ENCODE data around the gene PRM1.
A peak's percentile ranks its signal among the peaks of the same experiment; 100 is the strongest.

Gene PRM1, protein sequence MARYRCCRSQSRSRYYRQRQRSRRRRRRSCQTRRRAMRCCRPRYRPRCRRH

DNA sequence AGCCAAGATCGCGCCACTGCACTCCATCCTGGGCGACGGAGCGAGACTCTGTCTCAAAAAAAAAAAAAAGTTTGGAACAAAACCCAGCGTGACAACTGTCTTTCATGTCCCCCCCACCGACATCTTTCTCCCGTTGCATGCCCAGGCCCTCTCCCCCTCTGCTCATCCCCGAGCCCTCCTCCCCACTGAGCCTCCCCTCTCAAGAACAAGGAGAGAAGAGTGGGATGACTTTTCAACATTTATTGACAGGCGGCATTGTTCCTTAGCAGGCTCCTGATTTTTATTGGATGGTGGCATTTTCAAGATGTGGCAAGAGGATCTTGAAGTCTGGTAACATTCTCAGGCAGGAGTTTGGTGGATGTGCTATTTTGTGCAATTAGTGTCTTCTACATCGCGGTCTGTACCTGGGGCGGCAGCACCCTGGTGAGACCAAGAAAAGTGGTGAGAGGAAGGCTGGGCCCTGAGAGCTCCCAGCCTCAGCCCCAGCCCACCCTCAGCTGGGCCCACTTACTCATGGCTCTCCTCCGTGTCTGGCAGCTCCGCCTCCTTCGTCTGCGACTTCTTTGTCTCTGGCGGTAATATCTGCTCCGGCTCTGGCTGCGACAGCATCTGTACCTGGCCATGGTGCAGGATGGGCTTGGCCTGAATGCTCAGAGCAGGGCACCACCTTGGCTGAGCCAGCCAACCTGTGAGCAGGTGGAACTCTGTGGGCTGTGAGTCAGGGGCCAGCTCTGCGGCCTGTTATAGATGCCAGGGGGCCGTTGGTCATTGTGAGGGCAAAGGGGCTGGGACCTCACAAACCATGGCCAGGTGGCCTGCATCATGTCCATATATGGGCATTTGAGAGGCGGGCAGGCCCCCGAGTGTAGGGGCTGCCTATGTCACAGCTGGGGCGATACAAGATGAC, at the start of gene PRM1:
Gene PRM1 (minus strand): TSS at position 715 of the 907 bp plus-strand sequence. CDS start 92 bp downstream, at position 623.
- DNase-seq (ENCODE audit: low read depth in 2 of 2): no peak

DNA sequence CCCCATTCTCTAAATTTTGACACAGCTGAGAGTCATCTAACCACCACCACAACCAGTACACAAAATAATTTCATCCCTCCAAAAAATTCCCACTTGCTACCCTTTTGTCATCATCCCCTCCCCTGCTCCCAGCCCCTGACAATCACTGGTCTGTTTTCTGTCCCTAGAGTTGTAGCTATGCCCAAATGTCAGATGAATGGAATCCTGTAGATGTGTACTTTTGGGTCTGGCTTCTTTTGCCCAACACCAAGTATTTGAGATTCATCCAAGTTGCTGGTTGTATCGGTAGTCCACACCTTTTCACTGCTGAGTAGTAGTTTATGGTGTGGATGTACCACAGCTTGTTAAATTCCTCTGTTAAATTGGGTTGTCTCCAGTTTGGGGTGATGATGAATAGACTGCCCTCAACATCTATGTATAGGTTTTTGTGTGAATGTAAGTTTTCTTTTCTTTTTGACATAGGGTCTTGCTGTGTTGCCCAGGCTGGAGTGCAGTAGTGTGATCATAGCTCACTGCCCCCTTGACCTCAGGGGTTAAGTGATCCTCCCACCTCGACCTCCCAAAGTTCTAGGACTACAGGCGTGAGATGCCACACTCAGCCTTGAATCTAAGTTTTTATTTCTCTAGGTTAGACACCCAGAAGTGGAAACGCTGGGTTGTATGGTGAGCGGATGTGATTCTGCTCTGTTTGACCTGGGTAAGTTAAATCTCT, 49.6 kb upstream of the PRM1 start:
- DNase-seq (ENCODE audit: low read depth in 2 of 2): no peak

DNA sequence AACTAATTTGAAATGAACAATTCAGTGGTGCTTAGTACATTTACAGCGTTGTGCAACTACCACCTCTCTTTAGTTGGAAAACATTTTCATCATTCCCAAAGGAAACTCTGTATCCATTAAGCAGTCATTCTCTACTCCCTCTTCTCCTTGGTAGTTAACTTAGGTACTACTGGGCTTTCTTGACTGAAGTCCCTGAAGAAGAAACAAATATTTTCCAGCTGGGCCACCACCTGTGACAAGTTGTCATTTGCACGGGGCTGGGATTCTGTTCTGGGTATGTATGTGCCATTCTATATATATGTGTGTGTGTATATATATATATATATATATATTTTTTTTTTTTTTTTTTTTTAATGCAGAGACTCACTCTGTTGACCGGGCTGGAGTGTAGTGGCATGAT, 48.8 kb upstream of the PRM1 start:
- DNase-seq (ENCODE audit: low read depth in 2 of 2): no peak

DNA sequence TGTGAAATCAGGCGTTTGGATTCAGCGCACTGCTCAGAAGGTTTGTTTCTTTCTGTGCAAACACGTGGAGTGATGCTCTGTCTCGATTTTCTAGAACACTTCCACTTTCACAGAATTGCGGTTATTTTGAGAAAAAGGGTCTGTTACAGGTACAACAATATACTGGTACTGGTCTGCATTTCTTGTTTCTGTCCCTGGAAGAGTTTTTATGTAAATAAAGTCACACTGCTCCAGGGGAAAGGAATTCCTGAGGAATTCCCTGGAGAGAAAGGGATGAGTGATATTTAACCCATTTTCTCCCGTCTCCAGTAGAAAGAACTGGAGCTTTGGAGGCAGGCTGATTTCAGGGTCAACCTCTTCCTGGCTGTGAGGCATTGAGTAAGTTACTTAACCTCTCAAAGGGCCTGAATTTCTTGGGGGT, 48.0 kb upstream of the PRM1 start:
- DNase-seq (ENCODE audit: low read depth in 2 of 2): no peak

DNA sequence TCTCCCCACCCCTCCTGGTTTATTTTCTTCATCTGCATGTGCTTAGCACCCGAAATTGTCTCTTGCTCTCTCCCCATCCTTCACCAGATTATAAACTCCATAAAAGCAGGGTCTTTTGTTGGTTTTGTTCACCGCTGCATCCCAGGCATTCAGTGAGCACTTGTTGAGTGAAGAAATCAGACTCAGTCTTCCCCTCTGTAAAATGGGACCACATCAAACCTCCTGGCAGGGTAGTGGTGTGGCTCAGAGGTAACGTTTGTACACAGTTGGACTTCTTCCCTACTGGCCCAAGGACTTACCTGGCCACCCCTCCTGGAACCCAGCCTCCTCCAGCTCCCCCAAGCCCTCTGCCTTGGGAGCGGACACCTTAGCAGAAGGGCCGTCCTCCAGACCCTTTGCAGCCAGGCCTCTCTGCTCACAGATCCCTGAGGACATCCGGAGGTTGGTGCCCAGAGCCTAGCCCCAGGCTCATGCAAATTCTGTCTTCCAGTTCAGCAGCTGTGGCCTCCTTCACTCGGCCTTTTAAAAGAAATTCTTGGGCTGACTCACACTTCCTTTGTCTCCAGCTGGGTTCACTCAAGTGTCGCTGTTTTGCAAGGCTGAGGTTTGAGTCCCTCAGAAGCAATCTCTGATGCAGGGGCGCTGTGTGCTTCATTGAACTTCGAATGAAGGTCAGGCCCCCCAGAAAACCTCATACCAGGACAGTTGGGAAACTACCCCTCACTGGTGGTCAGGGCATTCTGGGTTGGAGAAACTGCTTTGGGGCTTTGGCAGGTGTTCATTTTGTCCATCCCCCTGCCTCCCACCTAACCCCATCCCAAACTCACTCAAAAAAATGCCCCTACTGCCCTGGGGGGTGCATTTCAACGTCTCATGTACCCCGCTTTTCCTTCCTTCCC, 47.3 kb upstream of the PRM1 start:
- DNase-seq (ENCODE audit: low read depth in 2 of 2): peak; percentile 81 to 84

DNA sequence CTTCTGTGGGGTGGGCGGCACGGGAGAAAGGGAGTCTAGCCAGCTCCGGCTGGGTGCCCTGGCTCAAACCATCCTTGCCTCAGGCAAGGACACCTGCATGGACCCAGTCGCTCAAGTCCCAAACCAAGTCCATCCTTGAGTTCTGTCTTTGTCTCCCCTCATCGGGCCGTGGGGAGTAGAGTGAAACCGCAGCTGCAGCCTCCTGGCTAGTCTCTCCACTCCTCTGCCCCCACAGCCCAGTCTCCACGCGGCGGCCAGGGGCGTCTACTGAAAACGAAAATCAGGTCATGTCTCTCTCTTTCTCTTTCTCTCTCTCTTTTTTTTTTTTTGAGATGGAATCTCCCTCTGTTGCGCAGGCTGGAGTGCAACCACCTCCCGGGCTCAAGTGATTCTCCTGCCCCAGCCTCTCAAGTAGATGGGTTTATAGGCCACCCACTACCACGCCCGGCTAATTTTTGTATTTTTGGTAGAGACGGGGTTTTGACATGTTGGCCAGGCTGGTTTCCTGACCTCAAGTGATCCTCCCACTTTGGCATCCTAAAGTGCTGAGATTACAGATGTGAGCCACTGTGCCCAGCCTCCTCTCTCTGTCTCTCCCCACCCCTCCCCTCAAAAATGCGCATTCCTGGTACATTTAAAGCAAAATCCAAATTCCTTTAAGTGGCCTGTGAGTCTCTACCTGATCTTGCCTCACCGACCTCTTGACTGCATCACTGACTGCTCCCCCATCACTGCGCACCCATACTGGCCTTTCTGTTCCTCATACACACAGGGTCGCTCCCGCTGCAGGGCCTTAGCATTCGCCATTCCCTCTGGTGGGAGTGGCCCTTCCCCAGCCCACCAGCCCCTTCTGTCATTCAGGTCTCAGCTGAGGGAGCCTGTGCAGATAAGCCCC, 46.4 kb upstream of the PRM1 start:
- DNase-seq (ENCODE audit: low read depth in 2 of 2): no peak

DNA sequence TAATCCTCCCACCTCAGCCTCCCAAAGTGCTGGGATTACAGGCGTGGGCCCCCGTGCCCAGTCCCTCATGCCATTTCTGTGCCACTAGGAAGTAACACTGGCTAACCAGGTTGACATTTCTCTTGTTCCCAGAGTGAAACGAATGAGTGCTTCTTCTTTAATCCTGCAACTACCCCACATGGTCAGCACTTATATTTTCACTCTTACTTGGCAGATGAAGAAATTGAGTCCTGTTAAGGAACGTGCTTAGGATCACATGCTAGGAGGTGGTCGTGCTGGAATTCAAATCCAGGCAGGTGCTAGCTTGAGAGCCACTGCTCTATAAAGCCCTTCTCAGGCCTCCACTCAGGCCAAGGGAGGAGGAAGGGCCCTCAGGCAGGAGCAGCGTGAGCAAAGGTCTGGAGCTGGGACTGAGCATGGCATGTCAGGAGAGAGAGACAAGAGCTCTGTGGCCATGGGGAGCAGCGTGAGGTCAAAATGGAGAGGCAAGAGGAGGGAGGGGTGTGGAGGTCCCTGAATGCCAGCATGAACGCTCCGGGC, 45.7 kb upstream of the PRM1 start:
- no peak for DNase-seq (ENCODE audit: low read depth in 2 of 2)

DNA sequence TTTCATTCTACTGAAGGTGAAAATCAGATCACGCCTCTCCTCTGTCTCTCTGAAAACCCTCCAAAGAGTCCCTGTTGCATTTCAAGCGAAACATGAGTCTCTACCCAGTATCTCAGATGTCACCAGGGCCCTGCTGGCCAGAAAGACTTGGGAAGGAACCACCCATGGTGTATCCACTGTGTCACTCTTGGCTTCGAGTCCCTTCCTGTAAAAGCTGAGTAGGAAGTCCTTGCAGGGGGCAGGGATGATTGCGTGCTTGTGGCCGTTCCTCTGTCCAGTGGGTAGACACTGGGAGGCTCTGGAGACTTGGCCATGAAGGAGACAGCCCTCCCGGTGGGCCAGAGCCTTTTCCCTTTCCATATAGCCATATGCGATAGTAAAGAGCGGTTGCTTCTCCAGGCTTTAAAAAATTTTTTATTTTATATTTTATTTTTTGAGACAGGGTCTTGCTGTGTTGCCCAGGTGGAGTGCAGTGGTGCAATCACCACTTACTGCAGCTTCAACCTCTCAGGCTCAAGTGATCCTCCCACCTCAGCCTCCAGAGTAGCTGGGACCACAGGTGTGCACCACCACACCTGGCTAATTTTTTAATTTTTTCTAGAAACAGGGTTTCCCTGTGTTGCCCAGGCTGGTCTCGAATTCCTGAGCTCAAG, 45.1 kb upstream of the PRM1 start:
- no peak for DNase-seq (ENCODE audit: low read depth in 2 of 2)

DNA sequence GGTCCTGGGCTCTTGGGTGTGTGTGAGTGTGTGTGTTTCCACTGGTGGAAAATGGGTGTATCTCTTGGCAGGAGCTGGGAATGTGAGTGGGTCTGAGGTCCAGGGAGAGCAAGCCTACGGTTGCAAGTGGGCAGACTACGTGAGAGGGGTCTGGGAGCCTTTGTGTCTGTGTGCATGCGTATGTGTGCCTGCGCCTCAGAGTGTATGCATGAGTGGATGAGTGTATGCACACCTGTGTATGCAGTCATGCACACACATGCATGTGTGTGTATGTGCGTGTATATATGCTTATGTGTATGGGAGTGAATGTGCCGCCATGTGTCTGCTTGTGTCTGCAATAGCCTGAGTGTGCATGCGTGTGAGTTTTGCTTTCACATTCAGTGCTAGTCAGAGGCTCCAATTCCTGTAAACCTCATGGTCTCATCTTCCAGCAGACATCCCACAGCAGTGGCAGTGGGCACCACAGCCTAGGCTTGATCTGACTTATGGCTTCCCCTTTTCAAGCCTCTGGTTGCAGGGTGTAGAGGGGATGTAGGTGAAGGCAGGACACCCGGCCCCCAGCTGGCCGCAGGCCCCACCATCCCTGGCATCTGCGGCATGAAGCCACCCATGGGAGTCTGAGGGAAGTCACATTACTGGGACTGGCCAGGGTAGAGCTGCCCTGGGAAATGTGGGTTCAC, 44.4 kb upstream of the PRM1 start:
- no peak for DNase-seq (ENCODE audit: low read depth in 2 of 2)

DNA sequence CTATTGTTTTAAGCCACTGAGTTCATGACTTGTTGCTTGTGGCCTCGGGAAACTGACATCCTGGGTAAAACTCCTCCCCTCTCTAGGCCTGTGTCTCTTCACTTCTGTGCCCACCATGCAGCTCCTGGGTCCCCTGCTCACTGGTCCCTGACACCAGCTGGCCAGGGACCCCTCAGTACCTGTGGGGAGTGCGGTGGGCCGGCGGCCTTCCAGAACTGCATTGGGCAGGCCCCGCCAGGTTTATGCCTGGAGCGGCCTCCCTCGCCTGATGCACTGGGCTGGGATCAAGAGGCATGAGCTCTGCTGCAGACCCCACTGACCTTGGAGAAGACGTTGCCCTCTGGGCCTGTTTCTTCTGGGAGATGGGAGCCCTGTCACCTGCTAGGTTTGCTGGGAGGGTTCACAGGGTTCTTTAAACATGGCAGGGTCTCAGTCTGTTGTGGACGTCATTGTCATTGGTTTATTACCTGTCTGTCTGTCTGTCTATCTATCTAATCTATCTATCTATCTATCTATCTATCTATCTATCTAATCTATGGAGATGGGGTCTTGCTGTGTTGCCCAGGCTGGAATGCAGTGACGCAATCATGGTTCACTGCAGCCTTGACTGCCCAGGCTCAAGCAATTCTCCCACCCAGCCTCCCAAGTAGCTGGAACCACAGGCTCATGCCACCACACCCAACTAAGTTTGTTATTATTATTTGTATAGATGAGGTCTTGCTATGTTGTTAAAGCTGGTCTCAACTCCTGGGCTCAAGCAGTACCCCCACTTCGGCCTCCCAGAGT, 42.6 kb upstream of the PRM1 start:
- DNase-seq (ENCODE audit: low read depth in 2 of 2): no peak

DNA sequence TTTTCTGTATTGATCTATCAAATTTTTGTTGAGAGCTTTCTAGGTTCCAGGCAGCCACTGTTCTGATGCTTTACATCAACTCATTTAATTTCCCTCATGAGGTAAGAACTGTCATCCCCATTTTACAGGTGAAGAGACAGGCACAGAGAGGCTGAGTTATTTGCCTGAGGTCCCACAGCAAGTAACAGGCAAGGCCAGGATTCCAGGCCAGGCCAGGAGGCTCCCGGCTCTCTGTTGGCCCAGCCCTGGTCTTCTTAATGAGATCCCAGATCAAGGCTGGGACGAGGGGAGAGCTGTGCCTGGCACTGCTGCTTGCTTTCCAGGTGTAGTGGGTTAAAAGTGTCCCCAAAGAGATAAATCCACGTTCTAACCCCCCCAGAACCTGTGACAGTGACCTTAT, 41.7 kb upstream of the PRM1 start:
- no peak for DNase-seq (ENCODE audit: low read depth in 2 of 2)

DNA sequence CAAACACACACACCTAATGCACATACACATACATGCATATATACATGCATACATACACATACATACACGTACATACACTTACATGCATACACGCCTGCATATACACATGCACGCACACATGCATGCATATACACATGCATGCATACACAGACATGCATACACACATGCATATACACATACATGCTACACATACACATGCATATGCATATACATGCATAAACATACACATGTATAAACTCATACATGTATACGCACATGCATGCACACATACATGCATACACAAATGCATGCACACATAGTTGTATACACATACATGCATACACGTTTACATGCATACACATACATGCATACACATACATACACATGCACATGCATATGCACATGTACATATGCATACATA, 40.5 kb upstream of the PRM1 start:
- DNase-seq (ENCODE audit: low read depth in 2 of 2): no peak

DNA sequence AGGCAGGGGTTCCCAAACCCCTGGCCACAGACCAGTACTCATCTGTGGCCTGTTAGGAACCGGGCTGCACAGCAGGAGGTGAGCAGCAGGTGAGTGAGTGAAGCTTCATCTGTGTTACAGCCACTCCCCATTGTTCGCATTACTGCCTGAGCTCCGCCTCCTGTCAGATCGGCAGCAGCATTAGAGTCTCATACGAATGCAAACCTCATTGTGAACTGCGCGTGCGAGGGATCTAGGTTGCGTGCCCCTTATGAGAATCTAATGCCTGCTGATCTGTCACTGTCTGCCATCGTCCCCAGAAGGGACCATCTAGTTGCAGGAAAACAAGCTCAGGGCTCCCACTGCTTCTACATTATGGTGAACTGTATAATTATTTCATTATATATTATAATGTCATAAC, 39.0 kb upstream of the PRM1 start:
- DNase-seq (ENCODE audit: low read depth in 2 of 2): no peak

DNA sequence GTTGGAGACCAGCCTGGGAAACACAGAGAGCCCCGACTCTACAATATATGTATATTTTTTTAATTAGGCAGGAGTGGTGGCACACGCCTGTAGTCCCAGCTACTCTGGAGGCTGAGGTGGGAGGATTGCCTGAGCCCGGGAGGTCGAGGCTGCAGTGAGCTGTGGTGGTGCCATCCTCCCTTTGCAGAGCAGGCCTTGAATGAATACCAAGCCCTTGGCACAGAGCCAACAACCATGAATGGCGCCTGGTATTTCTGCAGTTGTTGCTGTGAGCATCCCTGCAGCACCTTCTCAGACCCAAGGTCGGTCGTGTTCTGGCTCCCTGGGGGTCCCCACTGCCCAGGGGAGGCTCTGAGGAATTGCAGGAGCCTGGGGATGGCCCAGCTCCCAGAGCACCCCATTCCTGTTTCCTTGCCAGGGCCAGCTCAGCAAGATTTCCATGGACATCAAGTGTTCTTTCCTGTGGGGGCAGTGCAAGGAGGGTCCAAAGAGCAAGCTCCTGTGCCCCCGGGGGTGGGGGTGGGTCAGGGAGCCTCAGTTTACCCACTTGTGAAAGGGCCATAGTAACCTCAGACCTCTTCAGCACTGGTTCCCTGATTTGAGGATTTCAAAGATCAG, 38.5 kb upstream of the PRM1 start:
- DNase-seq (ENCODE audit: low read depth in 2 of 2): no peak

DNA sequence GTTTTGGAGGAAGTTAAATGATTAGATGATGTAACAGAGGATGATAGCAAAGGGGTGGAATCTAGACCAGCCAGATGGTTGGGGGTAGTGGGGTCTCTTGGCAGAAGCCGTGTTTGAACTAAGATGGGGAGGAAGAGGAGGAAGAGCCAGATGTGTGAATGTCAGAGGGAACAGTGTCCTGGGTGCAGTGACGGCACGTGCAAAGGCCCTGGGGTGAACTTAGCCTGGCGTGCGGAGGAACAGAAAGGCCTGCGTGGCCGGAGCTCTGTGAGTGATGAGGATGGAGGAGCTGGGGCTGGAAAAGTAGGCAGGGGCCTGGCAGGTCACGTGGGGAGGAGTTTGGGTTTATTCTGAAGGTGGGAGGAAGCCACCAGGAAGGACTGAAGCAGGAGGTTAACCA, 37.7 kb upstream of the PRM1 start:
- DNase-seq (ENCODE audit: low read depth in 2 of 2): no peak

DNA sequence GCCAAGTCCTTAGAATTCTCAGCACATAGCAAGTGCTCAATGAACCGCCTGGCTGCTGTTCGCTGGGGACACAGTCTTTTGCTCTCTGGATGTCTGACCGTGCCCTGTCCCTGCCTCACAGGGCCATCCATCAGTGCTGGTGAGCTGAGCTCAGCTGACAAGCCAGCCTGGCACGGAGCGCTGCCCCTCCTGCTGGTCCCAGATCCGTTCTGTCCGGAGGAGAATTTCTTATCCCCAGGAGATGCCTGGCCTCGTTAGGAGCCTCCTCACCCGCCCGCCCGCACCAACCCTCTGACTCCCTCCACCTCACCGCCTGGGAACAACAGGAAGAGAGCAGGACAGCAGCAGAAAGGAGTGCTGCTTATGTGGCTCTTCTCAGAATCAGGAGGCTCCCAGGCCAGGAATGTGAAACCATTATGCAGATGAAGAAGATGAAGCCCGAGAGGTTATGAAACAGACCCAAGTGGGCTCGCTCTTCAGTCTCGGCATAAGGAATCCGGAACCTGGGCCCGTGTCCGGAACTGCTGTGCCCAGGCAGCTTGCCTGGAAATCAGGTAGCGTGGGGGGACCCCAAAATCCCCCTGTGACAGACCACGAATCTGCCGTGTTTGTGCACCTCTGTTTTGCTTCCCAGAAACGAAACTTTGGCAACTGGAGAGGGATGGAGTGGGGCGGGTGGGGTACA, 35.3 kb upstream of the PRM1 start:
- no peak for DNase-seq (ENCODE audit: low read depth in 2 of 2)

DNA sequence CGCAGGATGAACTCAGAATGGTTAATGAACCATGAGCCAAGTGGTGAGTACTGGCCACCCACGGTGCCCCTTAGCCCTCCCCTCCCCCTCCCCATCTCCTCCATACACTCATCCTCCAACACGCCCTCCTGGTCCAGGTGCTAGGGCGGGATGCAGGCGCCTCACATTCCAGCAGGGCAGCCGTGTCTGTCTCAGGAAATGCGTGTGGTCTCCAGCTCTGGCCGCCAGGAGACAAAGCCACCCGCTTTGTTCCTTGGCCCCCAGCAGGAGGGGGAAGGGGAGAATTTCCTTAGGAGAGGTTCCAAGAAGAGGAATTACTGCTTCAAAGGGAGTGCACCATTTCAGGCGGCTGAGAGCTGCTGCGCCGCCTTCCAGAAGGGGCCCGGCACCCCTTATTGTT, 34.4 kb upstream of the PRM1 start:
- DNase-seq (ENCODE audit: low read depth in 2 of 2): peak; percentile 41 to 47
